ENCODE results near the gene ELMOD3.

GRCh38 chr2:85394976-85395375 lies 40.4 kb downstream of the ELMOD3 start:
- no peak for TF ChIP-seq CTCF (conservative IDR thresholded peaks at IDR 0.05)
- TF ChIP-seq EZH2 (IDR thresholded peaks at IDR 0.05; ENCODE audit: low read depth), result no peak
